NAMALWA (cell line): ENCODE results near the gene GRID1.
"Not testable (repeated sequence)": the region's sequence is repeated elsewhere in the genome, so short reads cannot be mapped to it uniquely, and the experiment has no call there.

Experiments
- DNase-seq: peaks from one replicate; pipeline ENCODE4 v3.0.0-alpha.2; 2015; ENCODE audit warnings: low spot score

Gene GRID1

GRCh38 chr10:86251426-86251825 lies 115.2 kb downstream of the GRID1 start:
- DNase-seq: no peak

- DNase-seq: no peak
Observed at GRCh38 chr10:86250399-86250798, 116.2 kb downstream of the GRID1 start.

GRCh38 chr10:86249794-86250193 lies 116.8 kb downstream of the GRID1 start:
- no peak for DNase-seq

- DNase-seq: no peak
Observed at GRCh38 chr10:86248062-86248461, 118.5 kb downstream of the GRID1 start.

GRCh38 chr10:86247588-86247987 lies 119.0 kb downstream of the GRID1 start:
- DNase-seq: no peak

- DNase-seq: no peak
Observed at GRCh38 chr10:86247073-86247472, 119.5 kb downstream of the GRID1 start.

- DNase-seq: no peak
Observed at GRCh38 chr10:86246279-86246940, 120.2 kb downstream of the GRID1 start.

GRCh38 chr10:86245015-86245394 lies 121.6 kb downstream of the GRID1 start:
- DNase-seq: no peak

GRCh38 chr10:86244297-86245014 lies 122.1 kb downstream of the GRID1 start:
- DNase-seq: no peak

GRCh38 chr10:86243651-86244155 lies 122.9 kb downstream of the GRID1 start:
- DNase-seq: no peak

- DNase-seq: no peak
Observed at GRCh38 chr10:86242761-86243160, 123.8 kb downstream of the GRID1 start.

- not testable (repeated sequence) for DNase-seq
Observed at GRCh38 chr10:86238089-86238488, 128.5 kb downstream of the GRID1 start.

- no peak for DNase-seq
Observed at GRCh38 chr10:86234541-86235270, 131.9 kb downstream of the GRID1 start.

GRCh38 chr10:86234107-86234506 lies 132.5 kb downstream of the GRID1 start:
- DNase-seq: no peak

GRCh38 chr10:86233131-86233530 lies 133.5 kb downstream of the GRID1 start:
- no peak for DNase-seq

GRCh38 chr10:86232644-86233043 lies 134.0 kb downstream of the GRID1 start:
- no peak for DNase-seq

- DNase-seq: no peak
Observed at GRCh38 chr10:86231796-86232560, 134.6 kb downstream of the GRID1 start.

- DNase-seq: no peak
Observed at GRCh38 chr10:86230557-86231180, 135.9 kb downstream of the GRID1 start.

GRCh38 chr10:86229811-86230556 lies 136.6 kb downstream of the GRID1 start:
- DNase-seq: no peak

GRCh38 chr10:86229376-86229775 lies 137.2 kb downstream of the GRID1 start:
- no peak for DNase-seq
